Measurements from ENCODE around the gene PPP1R26.
A peak's percentile ranks its signal among the peaks of the same experiment; 100 is the strongest.

Gene PPP1R26

DNA sequence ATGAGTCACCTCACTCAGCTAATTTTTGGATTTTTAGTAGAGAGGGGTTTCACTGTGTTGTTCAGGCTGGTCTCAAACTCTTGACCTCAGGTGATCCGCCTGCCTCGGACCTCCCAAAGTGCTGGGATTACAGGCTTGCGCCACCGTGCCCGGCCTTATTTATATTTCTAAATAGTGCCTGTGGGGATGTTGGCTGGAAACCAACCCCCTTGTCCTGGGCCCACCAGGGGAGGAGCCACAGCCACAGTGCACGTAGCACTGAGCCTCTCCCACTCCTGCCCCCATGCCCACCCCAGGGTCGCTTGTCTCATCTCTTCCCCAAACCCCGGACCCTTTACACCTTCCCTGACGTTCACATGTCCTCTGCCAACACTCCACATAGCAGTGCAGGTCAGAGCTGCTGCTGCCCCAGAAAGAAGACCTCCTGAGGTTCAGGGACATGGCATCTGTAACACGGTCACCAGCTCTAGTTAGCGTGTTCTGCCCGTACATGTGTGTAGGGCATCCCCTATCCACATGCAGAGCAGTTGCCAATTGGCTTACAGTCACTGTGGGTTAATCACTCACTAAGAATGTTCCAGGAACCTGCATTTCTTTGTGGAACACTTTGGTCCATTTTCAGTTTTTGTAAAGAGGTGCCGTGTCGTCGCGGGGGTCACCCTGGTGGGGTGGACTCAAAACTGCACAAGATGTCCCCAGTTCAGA lies 10.7 kb downstream of the PPP1R26 start:
- no peak for DNase-seq

DNA sequence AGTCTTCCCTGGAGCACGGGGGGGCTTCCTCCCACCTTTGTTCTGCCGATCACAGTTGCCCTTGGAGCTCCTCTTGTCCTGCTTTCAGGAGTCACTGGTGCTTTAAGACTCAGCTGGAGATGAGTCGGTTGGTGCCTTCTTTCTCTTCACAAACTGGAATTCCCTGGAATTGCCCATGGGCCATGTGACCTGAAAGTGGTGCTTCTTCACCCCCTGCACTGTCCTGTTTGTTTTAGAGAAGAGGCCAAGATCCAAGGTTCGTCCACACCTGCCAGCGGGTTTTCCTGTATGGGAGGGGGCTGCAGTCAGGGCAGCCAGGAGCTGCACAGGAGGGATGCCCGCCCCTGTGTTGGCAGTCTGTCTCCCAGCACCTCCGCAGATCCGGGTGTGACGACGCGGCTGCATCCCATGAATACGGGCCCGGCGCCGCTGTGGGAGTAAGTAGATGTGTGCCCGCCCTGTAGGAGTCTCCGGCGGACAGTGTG lies 11.4 kb downstream of the PPP1R26 start:
- DNase-seq = no peak

DNA sequence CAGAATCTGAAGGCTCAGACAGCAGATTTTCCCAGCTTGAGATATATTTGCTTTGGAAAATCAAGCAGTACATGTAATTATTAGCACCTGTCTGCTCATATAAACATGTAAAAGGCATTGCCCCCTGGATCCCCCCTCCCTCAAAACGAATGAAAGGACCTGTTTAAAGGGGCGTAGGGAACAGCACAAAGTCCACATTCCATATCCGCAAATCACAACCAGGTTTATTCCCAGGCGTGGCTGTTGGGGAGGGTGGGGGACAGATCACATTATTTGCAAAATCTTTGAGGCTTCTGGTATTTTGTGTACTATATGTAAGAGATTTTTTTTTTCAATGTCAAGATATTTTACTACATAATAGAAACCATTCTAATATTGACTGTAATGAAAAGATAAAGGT lies 12.2 kb downstream of the PPP1R26 start:
- no peak for DNase-seq

DNA sequence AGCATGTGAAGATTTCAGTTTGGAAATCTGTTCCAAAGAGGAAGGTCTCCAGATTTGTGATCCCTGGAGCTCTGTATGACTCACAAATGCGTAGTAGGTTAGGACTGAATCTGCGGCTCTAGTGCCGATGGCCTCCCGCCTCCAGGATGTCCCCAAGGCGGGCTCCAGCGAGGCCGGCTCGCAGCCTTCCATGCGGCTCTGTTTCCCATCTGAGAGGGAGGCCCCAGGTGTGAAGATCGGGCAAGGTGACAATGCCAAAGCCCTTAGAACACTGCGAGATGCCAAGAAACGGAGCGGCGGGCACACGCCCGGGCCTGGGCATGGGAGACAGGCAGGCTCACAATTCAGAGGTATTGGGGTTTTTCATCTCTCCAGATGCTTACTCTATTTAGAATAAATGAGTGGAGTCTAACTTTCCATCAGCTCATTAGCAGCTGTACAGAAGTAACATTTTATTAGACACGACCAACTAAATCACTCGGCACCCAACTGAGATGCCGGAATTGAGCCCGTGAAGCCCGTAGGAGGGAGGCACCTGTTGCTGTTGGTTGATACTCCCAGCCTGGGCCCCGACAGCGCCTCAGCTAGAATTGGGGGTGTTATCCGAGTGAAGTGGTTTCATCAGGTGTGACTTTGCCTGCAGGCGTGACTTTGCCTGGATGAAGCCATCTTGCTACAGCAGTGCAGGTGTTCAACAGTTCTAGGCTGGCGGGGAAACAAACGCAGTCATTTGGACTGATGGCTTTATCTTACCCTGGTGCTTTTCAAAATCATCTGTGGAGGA lies 13.5 kb downstream of the PPP1R26 start:
- DNase-seq = no peak

DNA sequence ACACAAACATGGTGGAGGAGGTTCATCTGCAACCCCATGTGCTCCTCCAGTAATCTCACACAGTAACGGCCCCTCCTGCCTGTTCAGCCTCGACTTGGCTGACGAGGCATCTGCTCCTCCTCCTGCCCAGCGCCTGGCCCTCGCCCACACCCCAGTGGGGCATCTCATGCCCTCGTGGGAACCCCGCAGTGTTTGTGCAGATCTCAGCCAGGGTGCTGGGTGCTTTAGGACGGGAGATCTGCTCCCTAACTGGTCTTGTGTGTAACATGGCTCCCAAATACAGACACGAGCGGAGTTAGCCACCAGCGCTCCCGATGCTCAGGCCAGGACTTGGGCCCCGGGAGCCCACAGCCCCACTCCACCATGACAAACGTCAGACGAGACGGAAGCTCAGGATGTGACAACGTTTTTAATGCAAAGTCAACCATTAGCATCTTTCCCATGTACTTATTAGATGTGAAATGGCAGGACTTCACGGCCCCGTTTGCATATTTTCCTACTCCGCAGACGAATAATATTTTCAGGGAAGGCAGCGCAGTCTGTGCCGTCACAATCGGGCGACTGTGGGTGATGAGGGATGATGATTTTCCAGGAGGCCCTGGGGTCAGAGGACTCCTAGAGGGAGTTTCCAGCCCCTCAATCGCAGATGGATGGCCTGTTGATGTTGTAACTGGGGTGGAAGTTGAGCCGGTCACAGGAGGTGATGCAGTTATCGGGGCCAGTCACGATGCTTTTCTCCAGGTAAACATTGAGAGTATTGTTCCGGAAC lies 15.4 kb downstream of the PPP1R26 start:
- DNase-seq = no peak

DNA sequence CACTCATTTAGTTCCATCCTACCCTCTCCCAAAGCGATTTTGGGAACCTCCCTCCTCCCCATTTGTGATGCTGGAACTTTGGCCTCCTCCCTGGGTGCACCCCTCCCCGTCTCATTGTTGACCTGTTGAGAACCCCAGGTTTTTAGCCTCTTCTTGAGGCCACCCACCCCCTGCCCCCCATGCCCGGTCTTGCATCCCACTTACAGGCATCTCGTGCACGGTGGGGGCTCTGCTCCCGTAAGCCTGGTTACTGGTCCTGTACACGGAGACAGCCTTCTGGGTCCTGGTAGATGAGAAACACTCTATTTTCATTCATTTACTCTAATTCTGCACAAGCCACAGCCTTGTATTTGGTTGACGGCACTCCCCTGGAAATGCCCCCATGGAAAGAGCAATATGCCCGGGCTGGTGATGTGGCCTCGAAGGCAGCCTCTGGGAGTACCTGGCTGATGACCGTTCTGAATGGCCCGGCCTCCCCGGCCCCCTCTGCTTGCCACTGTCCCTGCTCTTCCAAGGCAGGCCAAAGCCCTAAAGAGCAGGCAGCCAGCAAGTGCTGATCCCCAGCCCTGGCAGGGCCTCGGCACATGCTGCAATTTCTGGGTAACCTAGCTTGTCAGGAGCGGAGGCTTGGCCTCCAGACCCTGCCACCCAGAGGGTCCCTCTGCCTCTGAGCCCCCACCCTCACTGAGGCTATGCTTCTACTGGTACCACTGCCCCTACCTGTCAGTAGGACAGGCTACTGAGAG lies 19.0 kb downstream of the PPP1R26 start:
- DNase-seq = no peak

DNA sequence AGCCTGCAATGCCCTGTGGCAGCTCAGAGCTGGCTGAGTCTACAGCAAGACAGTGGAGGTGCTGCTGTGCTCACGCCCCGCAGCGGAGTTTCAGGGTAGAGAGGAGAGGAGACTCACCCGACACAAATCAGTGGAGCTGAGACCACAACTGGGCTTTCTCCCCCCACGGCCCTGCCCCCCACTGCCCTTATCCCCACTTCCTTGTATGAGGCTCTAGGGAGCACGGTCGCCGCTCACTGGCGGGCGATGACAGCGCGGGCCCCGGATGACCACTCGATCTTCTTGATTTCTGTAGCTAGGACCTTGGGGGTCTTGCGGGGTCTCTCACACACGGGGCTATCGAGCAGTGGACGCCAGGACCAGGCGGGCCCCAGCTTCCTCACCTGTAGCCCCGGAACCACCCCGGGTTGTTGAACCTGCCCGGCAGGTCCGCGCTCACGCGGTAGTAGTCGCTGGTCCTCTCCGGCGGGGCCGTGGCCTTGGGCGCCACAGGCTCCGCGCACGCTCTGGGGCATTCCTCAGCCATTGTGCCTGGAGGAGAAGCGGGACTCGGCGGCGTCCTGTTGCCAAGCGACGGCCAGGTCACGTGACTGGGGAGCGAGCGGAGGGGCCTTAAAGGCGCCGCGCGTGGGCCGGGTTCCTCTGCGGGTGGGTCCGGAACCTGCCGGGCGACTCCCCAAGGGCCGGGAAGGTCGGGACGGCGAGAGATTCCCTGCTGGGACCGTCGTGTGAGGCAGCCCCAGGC lies 19.9 kb downstream of the PPP1R26 start:
- DNase-seq = peak; percentile 70

DNA sequence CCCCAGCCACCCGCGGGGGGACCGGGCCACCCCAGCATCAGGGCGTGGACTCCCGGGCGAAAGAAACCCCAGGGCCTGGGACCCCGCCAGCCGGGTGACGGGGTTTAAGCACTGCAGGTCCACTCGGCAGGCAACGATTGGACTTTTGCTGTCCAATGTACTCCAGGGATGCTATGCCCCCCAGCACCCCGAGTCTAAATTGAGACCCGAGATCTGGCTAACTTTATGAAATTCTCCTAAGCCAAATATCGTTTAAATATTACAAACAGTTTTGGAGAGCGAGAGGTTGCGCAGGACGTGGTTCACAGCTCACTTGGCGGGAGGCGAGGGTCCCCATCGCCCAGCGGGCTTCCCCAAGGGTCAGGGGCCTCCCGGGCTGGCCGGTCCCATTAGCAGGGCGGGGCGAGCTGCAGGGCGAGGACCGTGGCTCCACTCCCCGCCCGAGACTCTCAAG lies 20.5 kb downstream of the PPP1R26 start:
- DNase-seq = no peak

DNA sequence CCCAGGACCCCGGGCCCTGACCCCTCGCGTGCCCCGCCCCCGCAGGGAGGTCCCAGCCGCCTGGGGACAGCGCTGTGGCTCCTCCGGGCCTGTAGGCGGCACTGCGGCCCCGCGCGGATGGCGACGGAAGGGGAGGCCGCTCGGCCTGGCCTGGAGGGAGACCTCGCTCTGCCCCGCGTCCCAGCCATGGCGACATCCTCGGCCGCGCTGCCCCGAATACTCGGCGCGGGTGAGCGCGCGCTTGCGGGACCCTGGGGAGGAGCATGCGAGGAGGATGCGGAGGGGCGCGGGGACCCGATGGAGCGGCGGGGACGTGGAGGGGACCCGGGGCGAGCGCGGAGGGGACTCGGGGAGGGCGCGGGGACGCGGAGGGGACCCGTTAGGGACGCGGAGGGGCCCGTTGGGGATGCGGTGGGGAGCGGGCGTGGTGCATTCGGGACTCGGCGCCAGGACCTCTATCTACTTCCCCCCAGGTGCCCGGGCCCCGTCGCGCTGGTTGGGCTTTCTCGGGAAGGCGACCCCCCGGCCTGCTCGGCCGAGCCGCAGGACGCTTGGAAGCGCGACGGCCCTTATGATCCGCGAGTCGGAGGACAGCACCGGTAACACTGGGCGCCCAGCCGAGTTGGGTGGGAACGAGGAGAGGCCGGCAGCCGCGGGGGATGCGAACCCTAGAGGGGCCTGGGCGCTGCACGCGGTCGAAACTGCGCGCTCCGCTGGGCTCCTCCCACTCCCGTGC lies 21.1 kb downstream of the PPP1R26 start, which contains the start of gene MRPS2:
MRPS2 (plus strand) TSS at position 158 of the 736 bp plus-strand sequence; CDS start at position 187, 29 bp downstream.
- peak; percentile 35 for DNase-seq

DNA sequence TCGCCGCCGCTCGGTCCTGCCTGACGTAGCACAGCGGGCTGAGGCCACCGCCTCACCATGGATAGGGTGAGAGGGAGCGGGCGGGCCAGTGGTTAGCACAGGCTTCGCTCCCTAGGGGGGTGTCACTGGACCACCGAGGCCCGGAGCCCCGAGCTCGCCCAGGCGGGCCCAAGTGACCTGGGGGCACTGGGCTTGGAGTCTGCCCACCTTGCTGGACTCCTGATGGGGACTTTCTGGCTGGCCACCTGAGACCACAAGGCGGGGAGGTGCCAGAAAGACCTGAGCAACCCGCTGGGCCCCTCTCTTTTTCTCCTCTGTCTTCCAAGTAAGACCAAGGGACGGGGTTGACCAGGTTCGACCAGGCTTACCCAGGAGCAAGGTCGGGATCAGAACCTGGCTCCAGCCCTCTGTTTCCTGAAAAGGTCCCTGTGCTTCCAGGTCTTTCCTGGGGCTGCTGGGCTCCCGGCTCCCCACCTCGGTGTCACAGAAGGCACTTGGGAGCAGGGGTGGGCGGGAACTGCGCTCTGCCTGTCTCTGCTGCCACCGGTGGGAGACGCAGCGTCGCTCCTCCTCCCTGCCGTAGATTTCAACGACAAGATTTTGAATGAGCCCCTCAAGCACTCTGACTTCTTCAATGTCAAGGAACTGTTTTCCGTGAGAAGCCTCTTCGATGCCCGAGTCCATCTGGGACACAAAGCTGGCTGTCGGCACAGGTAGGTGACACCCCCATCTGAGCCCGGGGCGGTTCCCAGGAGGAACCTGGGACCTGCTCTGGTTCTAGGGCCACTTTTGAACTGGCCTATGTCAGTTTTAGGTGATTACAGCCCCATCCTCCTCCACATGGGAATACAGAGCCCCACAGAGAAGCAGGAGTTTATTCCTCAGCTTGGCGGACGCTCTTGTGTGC lies 21.9 kb downstream of the PPP1R26 start:
- DNase-seq = no peak

DNA sequence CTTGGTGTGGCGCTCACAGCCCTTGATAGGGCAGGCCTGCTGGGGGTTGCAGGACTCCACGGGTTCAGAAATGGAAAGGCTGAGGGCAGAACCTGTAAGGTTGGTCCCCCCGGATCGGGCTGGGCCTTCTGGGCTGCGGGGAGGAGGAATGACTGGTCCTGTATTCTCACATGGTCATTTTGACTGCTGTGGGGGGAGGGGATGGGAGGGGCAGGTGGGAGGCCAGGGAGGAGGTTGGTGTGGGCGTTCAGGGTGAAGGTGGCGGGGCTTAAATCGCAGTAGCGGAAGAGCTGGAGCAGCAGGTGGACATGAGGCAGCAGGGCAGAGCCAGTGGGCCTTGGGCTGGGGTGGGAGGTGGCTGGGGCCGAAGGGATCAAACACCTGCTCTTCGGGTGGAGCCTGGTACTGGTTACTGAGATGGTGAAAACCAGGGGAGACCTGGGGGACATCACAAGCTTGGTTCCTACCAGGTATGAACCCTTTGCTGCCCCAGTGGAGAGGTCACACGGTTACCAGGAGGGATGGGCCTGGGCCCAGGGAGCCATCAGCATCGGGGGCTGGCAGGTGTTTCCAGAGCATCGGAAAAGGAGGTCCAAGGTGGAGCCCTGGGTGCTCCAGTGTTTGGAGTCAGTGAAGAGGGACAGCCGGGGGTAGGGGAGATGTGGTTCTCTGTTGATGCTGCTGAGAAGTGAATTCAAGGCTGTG lies 22.7 kb downstream of the PPP1R26 start:
- no peak for DNase-seq

DNA sequence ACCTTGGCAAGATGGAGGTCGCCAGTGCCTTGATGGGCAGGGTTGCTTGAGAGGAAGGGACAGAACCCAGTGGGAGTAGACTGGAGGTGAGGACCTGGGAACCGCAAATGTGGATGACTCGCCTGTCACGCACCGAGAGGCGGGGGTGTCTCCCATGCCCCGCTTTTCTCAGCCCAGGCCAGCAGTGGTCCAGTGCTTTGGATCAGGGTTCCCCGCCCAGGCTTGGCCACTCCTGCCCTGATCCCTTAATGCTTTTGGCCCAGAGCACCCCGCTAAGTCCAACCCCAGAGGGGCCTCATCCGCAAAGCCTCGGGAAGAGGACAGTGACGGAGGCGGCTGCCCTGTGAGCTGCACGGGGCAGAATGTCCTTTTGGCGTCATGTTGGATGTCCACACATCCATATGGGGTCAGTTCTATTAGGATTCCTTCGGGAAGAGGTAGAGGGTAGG lies 23.3 kb downstream of the PPP1R26 start:
- DNase-seq = no peak

DNA sequence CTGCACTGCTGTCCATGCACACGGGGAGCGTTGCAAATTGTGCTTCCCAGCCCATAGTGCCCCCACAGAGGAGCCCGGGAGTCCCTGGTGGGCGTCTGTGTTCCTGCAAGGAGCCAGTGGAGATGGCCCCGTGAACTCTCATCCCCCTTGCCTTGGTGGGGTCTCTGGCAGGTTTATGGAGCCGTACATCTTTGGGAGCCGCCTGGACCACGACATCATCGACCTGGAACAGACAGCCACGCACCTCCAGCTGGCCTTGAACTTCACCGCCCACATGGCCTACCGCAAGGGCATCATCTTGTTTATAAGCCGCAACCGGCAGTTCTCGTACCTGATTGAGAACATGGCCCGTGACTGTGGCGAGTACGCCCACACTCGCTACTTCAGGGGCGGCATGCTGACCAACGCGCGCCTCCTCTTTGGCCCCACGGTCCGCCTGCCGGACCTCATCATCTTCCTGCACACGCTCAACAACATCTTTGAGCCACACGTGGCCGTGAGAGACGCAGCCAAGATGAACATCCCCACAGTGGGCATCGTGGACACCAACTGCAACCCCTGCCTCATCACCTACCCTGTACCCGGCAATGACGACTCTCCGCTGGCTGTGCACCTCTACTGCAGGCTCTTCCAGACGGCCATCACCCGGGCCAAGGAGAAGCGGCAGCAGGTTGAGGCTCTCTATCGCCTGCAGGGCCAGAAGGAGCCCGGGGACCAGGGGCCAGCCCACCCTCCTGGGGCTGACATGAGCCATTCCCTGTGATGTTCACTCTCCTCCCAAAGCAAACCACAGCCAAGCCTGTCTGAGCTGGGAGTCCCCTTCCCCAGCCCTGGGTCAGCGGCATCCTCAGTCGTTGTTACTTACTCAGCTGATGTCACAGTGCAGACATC lies 24.0 kb downstream of the PPP1R26 start:
- DNase-seq = no peak

DNA sequence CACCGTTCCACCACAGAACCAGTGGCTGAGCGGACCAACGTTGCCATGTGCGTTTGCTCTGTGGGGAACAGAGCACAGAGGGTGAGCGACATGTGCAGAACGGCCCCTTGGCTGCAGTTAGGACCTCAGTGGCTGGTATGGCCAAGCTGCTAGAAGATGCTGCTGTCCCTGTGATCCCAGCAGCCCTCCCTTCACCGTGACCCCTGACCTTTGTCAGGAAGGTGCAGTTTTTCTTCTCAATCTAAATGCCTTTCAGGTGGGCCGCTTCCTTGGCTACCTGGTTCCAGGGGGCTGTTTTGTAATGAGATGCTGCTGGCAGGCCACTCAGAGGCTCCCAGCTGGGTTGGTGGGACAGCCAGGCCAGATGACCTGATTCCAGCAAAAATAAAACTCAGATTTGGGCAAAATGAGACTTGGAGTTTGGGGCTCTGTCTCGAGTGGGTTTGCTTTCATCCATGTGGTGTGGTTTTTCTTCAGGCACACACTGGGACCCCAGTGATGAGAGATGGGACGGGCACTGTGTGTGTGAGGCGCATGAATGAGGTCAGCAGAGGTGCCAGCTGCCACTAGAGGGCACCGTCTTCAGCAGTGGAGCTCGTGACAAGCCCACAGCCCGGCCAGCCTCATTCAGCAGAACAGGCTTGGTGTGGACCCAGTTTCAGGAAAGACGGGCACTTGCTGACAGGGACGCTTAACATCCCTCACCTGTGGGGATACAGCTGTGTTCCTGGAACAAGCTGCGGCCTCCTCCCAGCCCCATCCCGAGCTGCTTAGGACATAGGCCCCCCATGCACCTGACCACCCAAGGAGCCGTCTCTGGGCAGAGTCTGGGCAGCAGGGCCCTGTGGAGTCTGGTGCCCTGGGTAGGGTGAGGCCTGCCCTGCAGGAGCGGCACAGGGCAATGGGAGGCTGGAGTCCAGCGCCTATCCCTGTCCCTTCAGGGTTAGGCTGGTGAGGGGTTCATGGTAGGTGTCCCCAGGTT lies 25.0 kb downstream of the PPP1R26 start:
- DNase-seq = no peak

DNA sequence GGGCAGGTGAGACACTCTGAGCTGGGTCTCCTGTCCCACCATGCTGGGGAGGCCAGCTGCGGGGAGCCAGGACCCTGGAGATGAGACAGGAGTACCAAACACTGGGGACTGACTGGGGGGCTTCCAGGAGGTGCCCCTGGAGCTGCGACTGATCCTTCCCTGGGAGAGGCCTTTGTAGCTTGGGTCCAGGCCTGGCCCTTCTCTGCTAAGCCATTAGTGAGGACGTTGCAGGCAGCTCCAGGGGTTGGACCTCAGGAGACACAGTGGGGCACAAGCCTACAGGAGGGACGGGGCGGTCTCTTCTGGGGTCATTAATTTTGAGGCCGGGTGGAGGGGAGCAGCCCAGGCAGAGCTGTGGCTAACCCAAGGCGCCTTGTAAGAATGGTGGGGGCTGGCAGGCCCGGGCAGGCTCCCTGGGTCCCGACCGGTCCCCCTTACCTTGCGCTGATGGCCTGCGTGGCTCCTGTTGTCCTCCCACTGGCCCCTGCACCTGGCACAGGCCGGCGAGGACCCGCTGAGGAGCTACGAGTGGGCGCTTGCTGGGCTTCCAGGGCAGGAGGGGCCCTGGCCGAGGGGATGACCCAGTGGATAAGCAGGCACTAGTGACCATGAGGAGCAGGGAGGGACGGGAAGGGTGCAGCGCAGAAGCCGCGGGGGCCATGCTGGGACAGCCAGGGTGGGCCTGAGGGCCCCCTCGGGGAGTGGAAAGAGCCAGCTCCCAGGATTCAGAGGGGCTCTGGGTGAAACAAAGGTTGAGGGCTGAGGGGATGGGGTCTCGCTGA lies 26.0 kb downstream of the PPP1R26 start:
- DNase-seq = no peak
